Omental fat pad (tissue), 4 donors: ENCODE results near the gene ZNF382. TPM values are rescaled to one million over a fixed set of nuclear protein-coding genes. Genes with fewer than 3 reads are reported as not detected.
"Not testable (repeated sequence)": the region's sequence is repeated elsewhere in the genome, so short reads cannot be mapped to it uniquely, and the experiment has no call there.

Experiments used
- ATAC-seq: fragments of 150-250 bp; one replicate; pipeline ENCODE4 v1.9.1; 2016; ENCODE audit warnings: mild to moderate bottlenecking, moderate library complexity; ENCODE audit not compliant: low FRiP score
- DNase-seq: peaks from one replicate; pipeline ENCODE4 v3.0.0-alpha.2; 2019; ENCODE audit warnings: low spot score
- total RNA-seq, 4 donors: library from RNA; depleted of rRNA; stranded (reverse); fragments of >200 nt; gene quantifications; one replicate each; pipeline ENCODE4 v1.1.0, GENCODE V29; 2016
- TF ChIP-seq, protein P1 (sequence below), 3 donors: fragments of 450-650 bp; IDR thresholded peaks; one replicate each; pipeline ENCODE4 v1.5.1; 2016 to 2017; ENCODE audit warnings: antibody characterized with exemption in 3 of 3, mild to moderate bottlenecking in 3 of 3, moderate library complexity in 2 of 3

Gene ZNF382
- total RNA-seq, 4 donors from 2014 or later: 0.79 to 5.0 (median 4.3) TPM

DNA sequence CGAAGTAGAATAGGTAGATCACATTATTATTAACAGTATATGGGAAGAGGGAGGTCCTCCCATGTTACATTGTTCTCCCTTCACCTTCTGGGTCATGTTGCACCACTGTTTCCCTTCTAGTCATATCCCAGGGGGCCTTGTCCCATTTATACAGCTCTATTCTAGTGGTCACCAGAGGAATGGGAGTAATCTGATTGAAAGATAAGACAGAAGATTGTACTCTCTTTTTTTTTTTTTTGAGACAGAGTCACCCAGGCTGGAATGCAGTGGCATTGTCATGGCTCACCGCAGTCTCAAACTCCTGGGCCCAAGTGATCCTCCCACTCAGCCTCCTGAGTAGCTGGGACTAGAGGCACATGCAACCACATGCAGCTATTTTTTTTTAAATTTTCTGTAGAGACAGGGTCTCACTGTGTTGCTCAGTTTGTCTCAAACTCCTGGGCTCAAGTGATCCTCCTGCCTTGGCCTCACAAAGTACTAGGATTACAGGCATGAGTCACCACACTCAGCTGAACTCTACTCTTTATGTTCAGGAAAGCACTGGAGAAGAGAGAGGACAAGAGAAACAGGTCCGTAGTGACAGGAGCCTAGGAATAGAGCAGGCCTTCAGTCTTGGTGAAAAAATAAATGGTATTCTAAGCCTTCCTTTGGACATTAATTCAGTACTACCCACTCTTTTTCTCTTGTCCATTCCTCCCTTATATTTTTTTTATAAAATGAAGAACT lies 27.7 kb upstream of the ZNF382 start:
- TF ChIP-seq, protein P1, sequence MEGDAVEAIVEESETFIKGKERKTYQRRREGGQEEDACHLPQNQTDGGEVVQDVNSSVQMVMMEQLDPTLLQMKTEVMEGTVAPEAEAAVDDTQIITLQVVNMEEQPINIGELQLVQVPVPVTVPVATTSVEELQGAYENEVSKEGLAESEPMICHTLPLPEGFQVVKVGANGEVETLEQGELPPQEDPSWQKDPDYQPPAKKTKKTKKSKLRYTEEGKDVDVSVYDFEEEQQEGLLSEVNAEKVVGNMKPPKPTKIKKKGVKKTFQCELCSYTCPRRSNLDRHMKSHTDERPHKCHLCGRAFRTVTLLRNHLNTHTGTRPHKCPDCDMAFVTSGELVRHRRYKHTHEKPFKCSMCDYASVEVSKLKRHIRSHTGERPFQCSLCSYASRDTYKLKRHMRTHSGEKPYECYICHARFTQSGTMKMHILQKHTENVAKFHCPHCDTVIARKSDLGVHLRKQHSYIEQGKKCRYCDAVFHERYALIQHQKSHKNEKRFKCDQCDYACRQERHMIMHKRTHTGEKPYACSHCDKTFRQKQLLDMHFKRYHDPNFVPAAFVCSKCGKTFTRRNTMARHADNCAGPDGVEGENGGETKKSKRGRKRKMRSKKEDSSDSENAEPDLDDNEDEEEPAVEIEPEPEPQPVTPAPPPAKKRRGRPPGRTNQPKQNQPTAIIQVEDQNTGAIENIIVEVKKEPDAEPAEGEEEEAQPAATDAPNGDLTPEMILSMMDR (IDR thresholded peaks at IDR 0.05): no peak
- no peak for ATAC-seq

DNA sequence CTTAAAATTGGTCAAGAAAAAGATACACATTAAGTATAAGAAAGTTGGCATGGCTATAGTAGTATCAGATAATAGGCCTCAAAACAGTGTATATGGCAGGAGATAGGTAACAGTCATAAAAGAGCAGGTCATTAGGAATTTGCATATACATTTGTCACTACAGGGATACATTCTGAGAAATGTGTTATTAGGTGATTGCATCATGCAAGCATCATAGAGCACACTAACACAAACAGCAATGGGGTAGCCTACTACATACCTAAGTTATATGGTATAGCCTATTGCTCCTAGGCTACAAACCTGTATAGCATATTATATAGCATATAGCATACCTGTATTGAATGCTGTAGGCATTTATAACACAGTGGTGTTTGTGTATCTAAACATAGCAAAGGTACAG lies 25.9 kb upstream of the ZNF382 start:
- no peak for ATAC-seq
- TF ChIP-seq, protein P1 (IDR thresholded peaks at IDR 0.05): no peak
- no peak for DNase-seq

More for the DNA sequence above, 27.7 kb upstream of the ZNF382 start:
- no peak for DNase-seq

DNA sequence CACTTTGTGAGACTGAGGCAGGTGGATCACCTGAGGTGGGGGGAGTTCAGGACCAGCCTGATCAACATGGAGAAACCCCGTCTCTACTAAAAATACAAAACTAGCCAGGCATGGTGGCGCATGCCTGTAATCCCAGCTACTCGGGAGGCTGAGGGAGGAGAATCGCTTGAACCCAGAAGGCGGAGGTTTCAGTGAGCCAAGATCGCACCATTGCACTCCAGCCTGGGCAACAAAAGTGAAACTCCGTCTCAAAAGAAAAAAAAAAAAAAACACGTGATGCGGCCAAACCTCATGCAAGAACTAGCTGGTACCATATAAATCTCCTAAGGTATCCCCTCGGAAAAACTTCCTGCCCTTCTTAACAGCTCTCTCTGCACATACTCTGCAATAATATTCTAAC lies 2.4 kb upstream of the ZNF382 start:
- not testable (repeated sequence) for DNase-seq, ATAC-seq

DNA sequence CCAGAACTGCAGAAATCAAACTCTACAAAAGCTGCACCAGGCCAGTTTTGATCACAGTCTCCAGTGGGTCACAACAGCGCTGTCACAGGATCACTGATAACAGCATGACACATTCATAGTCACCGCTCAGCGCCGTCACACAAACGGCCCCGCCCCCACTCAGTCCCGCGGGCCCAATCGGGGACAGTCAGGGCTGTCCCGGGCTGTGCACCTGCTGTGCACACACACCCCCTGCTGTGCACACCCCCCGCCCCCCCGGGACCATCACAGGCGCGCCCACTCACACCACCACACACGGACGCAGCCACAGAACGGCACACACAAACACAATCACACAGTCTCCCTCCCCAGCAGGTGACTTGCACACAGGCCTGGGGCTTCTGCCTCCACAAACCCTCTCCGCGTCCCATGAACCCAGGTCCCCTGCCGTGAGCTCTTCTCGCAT lies 435 bp upstream of the ZNF382 start:
- DNase-seq (peak; percentile 26), ATAC-seq (peak; percentile 52)
- TF ChIP-seq, protein P1 (IDR thresholded peaks at IDR 0.05): no peak

DNA sequence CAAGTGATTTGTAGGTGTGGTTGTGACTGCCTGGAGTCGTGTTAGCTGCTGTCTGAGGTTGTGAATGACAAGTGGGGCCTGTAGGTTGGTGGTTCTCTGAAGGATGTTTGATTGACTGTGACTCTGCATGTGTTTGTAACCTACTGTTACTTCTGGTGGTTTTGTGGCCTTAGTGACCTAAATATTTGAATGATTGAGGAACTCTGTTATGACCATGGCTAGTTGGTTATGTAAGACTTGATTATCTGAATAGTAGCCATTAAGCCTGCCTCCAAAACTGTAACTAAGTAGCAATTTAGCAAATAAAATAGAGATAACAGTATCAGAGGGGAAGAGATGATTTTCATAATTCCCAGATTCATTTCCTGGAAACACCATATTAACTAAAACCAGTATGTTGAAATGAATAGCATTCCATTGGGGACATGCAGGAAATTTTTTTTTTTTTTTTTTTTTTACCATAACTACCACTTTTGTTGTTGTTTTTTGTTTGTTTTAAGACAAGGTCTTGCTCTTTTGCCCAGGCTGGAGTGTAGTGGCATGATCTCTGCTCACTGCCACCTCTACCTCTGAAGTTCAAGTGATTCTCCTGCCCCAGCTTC lies 865 bp downstream of the ZNF382 start:
- no peak for DNase-seq
- TF ChIP-seq, protein P1 (IDR thresholded peaks at IDR 0.05): no peak
- no peak for ATAC-seq

DNA sequence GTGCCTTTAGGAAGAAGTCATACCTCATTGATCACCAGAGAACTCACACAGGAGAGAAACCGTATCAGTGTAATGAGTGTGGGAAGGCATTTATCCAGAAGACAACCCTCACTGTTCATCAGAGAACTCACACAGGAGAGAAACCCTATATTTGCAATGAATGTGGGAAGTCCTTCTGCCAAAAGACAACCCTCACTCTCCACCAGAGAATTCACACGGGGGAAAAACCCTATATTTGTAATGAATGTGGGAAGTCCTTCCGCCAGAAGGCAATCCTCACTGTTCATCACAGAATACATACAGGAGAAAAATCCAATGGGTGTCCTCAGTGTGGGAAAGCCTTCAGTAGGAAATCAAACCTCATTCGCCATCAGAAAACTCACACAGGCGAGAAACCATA lies 21.9 kb downstream of the ZNF382 start:
- ATAC-seq (no peak), DNase-seq (no peak)
- TF ChIP-seq, protein P1 (IDR thresholded peaks at IDR 0.05): no peak

DNA sequence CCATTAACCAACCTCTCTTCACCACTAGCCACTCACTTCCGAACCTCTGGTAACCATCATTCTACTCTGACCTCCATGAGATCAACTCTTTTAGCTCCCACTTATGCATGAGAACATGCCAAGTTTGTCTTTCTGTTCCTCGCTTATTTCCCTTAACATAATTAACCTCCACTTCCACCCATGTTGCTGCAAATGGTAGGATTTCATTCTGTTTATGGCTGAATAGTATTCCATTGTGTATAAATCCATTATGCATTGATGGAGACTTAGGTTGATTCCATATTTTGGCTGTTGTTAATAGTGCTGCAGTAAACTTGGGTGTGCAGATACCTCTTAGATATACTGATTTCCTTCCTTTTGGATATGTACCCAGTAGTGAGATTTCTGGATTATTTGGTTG lies 30.2 kb downstream of the ZNF382 start:
- TF ChIP-seq, protein P1 (IDR thresholded peaks at IDR 0.05): no peak
- DNase-seq: no peak
- ATAC-seq: no peak
